Skeletal muscle cell (primary cell): Measurements from ENCODE around the gene MMP26.
"Not testable (repeated sequence)": the region's sequence is repeated elsewhere in the genome, so short reads cannot be mapped to it uniquely, and the experiment has no call there.

Experiments
- DNase-seq: peaks from one replicate; pipeline ENCODE4 v3.0.0-alpha.2; 2010; ENCODE audit warnings: low read depth
- H3K4me3 ChIP-seq: 2 replicates; pipeline ENCODE4 v1.5.1; 2011; ENCODE audit warnings: low read depth, mild to moderate bottlenecking, control low read depth, low read length, moderate library complexity

Gene MMP26

DNA sequence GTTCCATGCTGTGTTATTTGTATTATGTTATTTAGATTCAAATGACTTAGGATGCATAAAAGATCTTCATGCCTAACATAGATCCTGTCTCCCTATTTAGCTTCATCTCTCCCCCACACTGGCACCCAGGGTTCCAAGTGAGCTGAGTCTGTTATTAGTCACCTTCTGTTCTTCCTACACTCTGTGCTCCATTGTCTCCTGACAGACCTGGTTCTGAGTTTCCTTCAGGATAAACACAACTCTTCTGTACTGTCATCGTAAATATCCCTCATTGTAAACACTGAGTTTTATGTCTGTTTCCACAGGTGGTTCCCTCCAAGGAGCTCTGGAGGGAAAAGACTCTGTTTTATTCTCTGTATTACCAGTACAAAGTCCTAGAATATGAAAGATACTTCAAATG is 8.7 kb downstream of the MMP26 start:
- no peak overlapping the region for H3K4me3 ChIP-seq
- no peak for DNase-seq

DNA sequence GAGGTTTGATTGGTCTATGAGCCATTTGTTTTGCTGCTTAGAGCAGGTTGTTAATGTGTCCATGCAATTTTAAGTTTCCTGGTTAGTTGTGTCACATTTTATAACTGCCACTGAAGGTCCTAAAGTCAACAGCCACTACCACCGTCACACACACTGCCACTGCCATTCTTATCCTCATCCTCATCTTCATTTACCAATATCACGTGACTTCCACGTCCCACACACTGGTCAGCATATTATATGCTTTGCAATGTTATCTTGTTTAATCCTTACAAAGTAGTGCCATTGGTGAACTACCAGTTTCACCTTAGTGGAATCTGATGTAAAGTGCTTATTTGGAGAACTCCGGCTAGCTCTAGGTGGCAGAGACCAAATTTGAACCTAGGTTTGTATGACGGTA is 9.7 kb downstream of the MMP26 start:
- no peak overlapping the region for H3K4me3 ChIP-seq
- DNase-seq = no peak

DNA sequence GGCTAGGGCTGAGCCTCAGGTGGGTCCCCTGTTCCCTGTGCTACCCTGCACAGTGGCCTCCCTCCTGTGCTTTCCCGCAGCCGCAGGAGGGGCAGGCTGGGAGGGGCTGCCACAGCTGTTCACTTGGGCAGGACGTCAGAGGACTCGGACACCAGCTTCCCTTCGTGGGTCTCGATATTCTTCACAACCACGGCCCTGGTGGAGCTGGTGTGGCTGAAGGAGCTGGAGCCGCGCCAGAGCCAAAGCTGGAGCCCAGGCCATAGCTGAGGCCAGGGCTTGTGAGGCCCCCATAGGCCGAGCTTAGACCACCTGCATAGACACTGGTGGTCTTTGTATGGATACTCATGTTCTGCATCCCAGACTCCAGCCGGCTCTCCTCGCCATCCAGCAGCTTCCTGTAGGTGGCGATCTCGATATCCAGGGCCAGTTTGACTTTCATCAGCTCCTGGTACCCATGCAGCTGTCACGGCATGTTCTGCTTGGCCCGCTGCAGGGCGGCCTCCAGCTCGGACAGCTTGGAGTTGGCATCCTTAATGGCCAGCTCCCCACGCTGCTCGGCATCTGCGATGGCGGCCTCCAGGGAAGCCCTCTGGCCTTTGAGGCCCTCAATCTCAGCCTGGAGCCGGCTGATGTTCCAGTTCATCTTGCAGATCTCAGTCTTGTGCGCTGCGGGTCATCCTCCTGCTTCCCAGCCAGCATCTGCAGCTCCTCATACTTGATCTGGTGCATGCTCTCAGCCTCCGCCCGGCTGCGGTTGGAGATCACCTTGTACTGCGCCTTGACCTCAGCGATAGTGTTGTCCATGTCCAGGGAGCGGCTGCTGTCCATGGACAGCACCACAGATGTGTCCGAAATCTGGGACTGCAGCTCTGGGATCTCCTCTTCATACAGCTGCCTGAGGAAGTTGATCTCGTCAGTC is 18.3 kb downstream of the MMP26 start:
- H3K4me3 ChIP-seq, DNase-seq: not testable (repeated sequence)

DNA sequence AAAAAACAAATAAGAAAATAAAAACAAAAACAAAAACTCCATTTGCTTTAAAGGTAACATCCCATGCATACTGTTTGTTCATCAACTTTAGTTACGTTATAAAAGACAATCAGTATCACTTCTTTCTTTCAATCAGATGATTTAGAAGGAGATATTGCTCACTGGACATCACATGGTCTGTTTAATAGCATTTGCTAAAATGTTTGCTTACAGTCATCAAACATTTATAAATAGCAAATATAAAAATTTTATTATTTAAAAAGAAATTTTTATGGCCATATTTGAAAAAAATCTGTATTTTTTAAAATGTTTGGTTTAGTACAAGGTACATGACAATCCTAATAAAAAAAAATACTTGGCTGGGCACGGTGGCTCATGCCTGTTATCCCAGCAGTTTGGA is 22.6 kb downstream of the MMP26 start:
- no peak overlapping the region for H3K4me3 ChIP-seq
- DNase-seq = no peak

DNA sequence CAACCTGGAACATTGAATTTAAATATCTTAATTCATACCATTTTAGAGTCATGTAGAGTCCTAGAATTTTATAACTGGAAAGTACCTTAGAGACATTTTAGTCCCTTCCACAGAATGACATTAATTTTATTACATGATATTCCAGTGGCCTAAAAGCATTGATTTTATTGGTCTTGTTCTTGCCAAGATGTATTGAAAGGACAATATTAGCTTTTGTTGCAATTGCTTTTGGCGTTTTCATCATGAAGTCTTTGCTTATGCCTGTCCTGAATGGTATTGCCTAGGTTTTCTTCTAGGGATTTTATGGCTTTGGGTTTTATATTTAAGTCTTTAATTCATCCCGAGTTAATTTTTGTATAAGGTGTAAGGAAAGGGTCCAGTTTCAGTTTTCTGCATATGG is 36.2 kb downstream of the MMP26 start:
- no peak for DNase-seq
- no peak overlapping the region for H3K4me3 ChIP-seq

DNA sequence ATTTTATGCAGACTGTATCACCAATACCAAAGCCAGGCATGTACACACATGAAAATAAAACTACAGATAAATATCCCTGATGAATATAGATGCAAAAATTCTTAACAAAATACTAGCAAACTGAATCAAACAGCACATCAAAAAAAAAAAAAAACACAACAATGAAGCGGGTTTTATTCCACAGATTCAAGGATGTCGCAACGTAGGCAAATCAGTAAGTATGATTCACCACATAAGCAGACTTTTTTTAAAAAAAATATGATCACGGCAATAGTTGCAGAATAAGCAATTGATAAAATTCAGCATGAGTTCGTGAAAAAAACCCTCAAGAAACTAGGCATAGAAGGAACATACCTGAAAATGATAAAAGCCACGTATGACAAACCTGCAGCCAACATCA is 43.9 kb downstream of the MMP26 start:
- no peak for DNase-seq
- H3K4me3 ChIP-seq = no peak overlapping the region

DNA sequence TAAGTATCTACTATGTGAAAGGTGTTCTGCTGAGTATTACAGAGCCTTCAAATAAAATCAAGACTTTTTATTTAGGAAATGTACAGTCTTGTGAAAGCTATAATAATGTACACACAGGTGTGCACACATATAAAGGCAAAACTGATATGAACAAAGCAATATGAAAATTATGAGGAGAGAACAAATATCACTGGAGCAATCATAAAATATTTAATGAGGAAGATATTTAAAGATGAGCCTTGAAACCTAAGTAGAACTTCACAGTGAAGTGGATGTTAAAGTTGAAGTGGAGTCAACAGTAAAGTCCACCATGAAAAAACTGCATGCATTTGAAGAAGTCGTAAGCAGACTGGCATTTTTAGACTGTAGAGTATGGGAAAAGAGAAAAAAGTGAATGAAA is 46.6 kb downstream of the MMP26 start:
- no peak overlapping the region for H3K4me3 ChIP-seq
- DNase-seq = no peak
